ENCODE measurements around the gene NRCAM. TPM values are rescaled to one million over a fixed set of nuclear protein-coding genes. Genes with fewer than 3 reads are reported as not detected.
A peak's percentile ranks its signal among the peaks of the same experiment; 100 is the strongest.

NRCAM gene
- total RNA-seq, 1 donor from 2014 or later: not detected

DNA sequence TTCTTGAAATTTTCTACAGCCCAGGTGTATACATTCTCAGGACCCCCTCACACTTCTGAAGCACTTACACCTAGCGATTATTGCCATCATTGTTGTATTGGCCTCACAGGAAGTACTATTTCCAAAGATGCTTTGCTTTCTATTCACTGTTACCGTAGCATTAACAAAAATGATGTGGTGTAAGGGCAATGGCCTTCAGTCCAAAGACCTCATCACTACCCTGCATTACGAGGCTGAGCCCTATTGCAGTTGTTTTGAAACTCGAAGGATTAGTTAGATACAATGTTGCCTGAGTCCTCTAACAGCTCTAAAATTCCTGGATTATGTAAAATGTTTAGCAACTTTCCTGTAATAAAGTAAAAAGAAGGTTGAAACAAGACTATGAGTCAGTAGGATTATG, 2.9 kb downstream of the NRCAM start:
- Mint-ChIP-seq H3K27me3 (peaks cover 63% of the 10 kb centered on the region), H3K4me1 (peaks cover 10% of the 10 kb centered on the region), H3K4me3 (no peak overlapping the region), H3K36me3 (ENCODE audit: low read depth) (no peaks in the 10 kb centered on the region), H3K27ac (no peak overlapping the region), H3K9me3 (no peaks in the 10 kb centered on the region)
- DNase-seq: no peak
- intact Hi-C loops (cut with micrococcal nuclease): no loop called here

DNA sequence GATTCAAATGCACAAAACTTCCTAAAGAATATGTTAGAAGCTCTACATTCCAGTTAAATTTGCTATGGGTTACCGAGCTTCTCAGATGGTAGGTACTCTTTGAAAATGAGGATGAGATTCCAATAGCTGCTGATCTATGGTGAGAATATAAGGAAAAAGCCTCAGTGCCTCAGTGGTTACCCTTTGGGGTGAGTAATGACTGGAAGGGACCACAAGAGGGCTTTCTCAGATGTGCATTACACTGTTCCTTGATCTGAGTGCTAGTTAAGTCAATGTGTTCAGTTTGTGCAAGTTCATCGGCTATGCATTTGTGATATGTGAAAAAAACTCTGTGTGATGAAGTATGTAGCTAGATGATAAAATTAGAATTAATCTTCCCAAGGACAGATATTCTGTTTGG, 3.5 kb downstream of the NRCAM start:
- Mint-ChIP-seq H3K36me3 (ENCODE audit: low read depth) (no peaks in the 10 kb centered on the region), H3K27ac (no peak overlapping the region), H3K4me1 (peaks cover 10% of the 10 kb centered on the region), H3K27me3 (peaks cover 59% of the 10 kb centered on the region), H3K4me3 (no peak overlapping the region), H3K9me3 (no peaks in the 10 kb centered on the region)
- intact Hi-C loops (cut with micrococcal nuclease): loop anchor here (1.0 kb wide), 1 partner anchor 45 kb away; no protein-coding TSS in a partner anchor
- peak; percentile 61 for DNase-seq

DNA sequence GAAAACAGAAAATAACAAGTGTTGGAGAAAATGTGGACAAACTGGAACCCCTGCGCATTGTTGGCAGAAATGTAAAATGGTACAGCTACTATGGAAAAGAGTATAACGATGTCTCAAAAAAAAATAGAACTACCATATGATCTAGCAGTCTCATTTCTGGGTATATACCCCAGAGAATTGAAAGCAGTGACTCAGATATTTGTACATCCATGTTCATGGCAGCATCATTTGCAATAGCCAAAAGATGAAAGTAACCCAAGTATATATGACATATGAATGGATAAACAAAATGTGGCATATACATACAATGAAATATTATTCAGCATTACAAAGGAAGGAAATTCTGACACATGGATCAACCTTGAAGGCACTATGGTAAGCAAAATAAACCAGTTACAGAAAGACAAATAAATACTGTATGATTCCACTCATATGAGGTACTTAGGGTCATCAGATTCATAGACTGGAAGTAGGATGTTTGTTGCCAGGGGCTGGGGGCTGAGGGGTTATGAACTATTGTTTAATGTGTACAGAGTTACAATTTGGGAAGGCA, 4.9 kb downstream of the NRCAM start:
- peaks cover 48% of the 10 kb centered on the region for H3K27me3 Mint-ChIP-seq

DNA sequence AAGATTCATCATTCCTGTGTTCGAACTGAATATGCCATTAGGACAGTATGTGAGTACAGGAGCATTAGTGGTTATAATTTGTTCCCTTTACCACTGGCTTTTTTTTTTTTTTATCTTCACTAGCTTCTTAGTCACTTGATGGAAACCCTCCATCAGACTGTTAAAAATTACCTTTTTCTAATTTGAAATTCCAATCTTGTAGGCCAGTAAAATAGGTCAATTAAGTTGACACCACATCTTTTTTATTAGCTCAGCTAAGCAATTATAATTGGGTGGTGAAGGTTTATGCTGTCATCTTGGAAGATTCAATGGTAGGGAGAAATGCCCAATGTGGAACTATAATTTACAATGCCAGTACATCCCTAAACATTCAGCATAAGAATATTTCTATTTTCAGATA, 6.1 kb downstream of the NRCAM start:
- H3K4me1 Mint-ChIP-seq: peaks cover 2% of the 10 kb centered on the region
- H3K27ac Mint-ChIP-seq: no peak overlapping the region
- H3K9me3 Mint-ChIP-seq: no peaks in the 10 kb centered on the region
- H3K4me3 Mint-ChIP-seq: no peak overlapping the region
- peaks cover 55% of the 10 kb centered on the region for H3K27me3 Mint-ChIP-seq
- no peak for DNase-seq
- no peaks in the 10 kb centered on the region for H3K36me3 Mint-ChIP-seq (ENCODE audit: low read depth)
- intact Hi-C loops (cut with micrococcal nuclease): no loop called here

More for the DNA sequence above, 4.9 kb downstream of the NRCAM start:
- intact Hi-C loops (cut with micrococcal nuclease): no loop called here
- Mint-ChIP-seq H3K27ac (no peak overlapping the region), H3K9me3 (no peaks in the 10 kb centered on the region), H3K4me3 (no peak overlapping the region), H3K4me1 (peaks cover 2% of the 10 kb centered on the region), H3K36me3 (ENCODE audit: low read depth) (no peaks in the 10 kb centered on the region)
- no peak for DNase-seq

DNA sequence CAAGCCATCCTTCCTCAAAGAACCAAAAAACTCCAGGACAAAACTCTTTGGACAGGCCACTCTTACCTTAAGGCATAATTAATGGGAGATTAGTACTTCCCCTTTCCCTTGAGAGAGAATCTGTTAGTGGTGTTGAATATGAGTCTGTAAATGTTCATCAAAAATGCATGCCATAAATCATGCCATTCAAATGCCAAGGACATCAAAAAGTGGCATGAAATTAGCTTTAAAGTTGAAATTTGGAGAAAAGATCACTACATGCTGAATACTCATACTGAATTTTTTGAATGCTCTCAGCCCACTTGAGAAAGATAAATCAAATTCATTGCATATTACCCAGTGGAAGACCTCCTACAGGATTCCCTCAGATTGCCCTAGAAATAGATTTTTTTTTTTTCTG, 6.7 kb downstream of the NRCAM start:
- Mint-ChIP-seq H3K36me3 (ENCODE audit: low read depth) (no peaks in the 10 kb centered on the region), H3K4me3 (no peak overlapping the region), H3K27me3 (peaks cover 53% of the 10 kb centered on the region), H3K4me1 (no peaks in the 10 kb centered on the region), H3K9me3 (no peaks in the 10 kb centered on the region), H3K27ac (no peak overlapping the region)
- intact Hi-C loops (cut with micrococcal nuclease): no loop called here
- DNase-seq: no peak

DNA sequence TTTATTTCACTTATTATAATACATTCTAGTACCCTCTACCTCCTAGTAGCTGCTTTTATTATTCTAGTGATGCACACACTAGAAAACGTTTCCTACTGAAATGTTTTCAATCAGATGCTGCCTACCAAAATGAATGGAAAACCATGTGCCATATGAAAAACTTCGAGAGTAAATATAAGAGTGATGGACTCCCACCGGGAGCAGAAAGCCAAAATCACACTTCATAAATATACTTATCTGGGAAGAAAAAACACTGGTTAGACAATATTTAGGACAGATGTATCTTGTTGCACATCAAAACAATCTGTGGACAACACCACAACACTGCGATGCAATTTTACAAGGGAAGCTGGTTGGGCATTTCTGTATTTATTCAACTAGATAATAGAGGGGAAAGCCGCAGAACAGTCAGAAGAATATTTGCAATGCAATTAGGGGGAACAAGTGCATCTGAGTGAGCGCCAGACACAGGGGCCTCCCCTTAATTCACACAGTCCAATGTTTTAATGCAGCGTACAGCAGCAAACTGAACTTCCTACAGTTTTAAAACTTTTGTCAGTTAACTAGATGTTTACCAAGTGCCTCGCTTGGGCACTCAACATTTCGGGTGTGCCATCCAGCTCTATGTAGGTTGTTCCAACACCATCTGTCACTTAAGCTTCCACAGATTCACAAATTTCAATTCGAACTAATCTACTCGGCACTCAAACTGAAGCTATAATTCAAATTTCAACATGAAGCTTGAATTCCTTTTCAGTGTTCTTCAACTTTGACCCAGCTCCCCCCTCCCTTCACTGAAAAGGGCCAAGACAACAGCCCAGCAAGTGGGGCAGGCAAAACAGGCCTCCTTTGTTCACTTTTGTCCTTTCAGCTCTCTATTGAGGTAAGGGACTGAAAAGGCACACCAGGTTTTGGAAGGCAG, 7.4 kb downstream of the NRCAM start:
- H3K27me3 Mint-ChIP-seq: peaks cover 46% of the 10 kb centered on the region
- H3K4me1 Mint-ChIP-seq: no peaks in the 10 kb centered on the region
- intact Hi-C loops (cut with micrococcal nuclease): no loop called here
- H3K4me3 Mint-ChIP-seq: no peak overlapping the region
- no peak overlapping the region for H3K27ac Mint-ChIP-seq
- H3K36me3 Mint-ChIP-seq (ENCODE audit: low read depth): no peaks in the 10 kb centered on the region
- no peaks in the 10 kb centered on the region for H3K9me3 Mint-ChIP-seq
- DNase-seq: no peak

DNA sequence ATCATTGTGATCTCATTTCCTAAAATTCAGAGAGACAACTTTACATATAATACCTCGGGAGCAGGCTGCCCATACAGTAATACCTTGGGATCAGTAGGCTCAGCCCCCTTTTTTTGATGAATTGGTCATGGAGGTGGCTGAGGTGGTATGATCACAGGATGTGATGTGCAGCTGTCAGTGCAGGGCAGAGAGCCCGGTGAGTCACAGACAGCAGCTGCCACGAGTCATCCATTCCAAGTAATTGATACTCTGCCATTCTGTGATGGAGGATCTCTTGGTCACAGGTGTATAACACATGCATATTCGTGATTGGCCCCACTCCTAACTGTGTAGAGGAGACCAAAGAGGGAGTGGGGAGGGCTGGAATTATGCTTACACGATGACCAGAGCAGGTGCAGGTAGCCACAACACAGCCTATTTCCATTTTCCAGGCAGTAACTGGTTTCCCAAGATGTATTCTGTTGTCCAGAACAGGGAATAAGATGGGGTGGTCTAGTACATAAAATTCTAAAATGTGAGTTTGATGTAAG, 14.1 kb downstream of the NRCAM start:
- no peaks in the 10 kb centered on the region for H3K36me3 Mint-ChIP-seq (ENCODE audit: low read depth)
- no peak for DNase-seq
- H3K4me1 Mint-ChIP-seq: peaks cover 3% of the 10 kb centered on the region
- no peak overlapping the region for H3K27ac Mint-ChIP-seq
- no peaks in the 10 kb centered on the region for H3K9me3 Mint-ChIP-seq
- intact Hi-C loops (cut with micrococcal nuclease): no loop called here
- H3K4me3 Mint-ChIP-seq: no peak overlapping the region
- H3K27me3 Mint-ChIP-seq: peaks cover 13% of the 10 kb centered on the region

DNA sequence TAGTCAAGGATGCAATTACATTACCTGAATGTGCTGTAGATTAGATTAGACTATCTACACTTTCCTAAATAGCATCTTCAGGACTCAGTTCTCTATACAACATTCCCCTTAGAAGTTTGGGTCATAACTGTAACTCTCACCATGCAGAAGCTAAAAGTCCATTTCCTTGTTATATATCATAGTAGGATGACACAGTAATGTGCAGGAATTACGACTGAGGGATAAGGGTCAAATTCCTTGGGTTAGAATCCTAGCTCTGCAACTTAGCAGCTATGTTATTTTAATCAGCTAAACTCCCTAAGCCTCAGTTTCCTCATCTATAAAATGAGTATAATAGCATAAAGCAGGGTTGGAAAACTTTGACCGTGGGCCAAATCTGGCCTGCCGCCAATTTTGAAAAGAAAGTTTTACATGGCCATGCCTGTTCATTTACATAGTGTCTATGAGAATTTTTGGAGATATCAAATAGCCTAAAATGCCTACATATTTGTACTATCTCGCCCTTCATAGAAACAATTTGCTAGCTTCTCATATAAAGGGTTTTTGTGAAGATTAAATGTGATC, 14.8 kb downstream of the NRCAM start:
- H3K9me3 Mint-ChIP-seq: no peaks in the 10 kb centered on the region
- H3K4me3 Mint-ChIP-seq: no peak overlapping the region
- no peaks in the 10 kb centered on the region for H3K36me3 Mint-ChIP-seq (ENCODE audit: low read depth)
- DNase-seq: no peak
- no peak overlapping the region for H3K27ac Mint-ChIP-seq
- intact Hi-C loops (cut with micrococcal nuclease): no loop called here
- H3K27me3 Mint-ChIP-seq: peaks cover 16% of the 10 kb centered on the region
- H3K4me1 Mint-ChIP-seq: peaks cover 3% of the 10 kb centered on the region

DNA sequence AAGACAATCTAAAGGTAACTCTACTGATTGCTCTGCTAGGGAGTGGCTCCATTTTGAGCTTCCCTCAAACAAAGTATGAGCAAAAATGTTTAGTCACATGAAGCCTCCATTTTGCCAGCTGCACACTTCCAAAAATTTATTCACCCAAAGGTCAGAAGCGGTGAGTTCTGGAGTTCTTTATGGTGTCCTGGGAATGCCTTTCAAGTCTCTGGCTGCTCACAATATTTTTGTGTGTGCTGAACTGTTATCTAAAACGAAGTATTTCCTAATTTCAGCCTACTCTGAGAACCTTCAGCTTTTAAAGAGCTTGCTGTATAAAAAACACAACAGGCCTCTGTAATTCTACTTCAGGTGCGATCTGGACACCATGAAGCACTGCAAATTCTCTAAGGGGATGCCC, 15.6 kb downstream of the NRCAM start:
- DNase-seq: no peak
- H3K27me3 Mint-ChIP-seq: peaks cover 9% of the 10 kb centered on the region
- H3K4me1 Mint-ChIP-seq: peaks cover 3% of the 10 kb centered on the region
- no peaks in the 10 kb centered on the region for H3K36me3 Mint-ChIP-seq (ENCODE audit: low read depth)
- intact Hi-C loops (cut with micrococcal nuclease): no loop called here
- no peak overlapping the region for H3K4me3 Mint-ChIP-seq
- H3K9me3 Mint-ChIP-seq: no peaks in the 10 kb centered on the region
- no peak overlapping the region for H3K27ac Mint-ChIP-seq

DNA sequence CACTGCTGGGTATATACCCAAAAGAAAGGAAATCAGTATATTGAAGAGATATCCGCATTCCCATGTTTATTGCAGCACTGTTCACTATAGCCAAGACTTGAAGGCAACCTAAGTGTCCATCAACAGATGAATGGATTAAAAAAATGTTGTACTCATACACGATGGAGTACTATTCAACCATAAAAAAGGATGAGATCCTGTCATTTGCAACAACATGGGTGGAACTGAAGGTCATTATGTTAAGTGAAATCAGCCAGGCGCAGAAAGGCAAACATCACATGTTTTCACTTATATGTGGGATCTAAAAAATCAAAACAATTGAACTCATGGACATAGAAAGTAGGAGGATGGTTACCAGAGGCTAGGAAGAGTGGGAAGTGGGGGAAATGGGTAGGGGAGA, 19.3 kb downstream of the NRCAM start:
- H3K4me3 Mint-ChIP-seq: no peak overlapping the region
- no peaks in the 10 kb centered on the region for H3K9me3 Mint-ChIP-seq
- H3K27me3 Mint-ChIP-seq: peaks cover 15% of the 10 kb centered on the region
- peaks cover 3% of the 10 kb centered on the region for H3K4me1 Mint-ChIP-seq
- intact Hi-C loops (cut with micrococcal nuclease): no loop called here
- DNase-seq: no peak
- H3K36me3 Mint-ChIP-seq (ENCODE audit: low read depth): no peaks in the 10 kb centered on the region
- H3K27ac Mint-ChIP-seq: no peak overlapping the region

DNA sequence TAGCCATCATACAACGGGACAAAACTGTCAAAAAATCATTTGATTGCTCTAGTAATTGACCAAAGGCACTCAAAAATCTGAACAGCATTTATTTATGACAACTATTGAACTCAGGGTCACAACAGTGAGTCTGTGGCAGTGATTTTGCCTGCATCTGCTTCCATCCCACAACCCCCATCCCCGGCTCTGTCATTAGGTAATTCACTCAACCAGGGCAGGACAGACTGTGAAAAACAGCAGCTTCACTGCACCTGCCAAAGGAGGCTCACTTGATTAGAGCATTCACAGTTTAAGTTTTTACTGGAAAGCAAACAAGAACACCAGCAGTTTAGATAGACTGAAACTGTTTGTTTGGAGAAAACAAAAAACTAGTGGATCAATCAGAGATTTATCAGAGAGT, 22.2 kb downstream of the NRCAM start:
- intact Hi-C loops (cut with micrococcal nuclease): no loop called here

DNA sequence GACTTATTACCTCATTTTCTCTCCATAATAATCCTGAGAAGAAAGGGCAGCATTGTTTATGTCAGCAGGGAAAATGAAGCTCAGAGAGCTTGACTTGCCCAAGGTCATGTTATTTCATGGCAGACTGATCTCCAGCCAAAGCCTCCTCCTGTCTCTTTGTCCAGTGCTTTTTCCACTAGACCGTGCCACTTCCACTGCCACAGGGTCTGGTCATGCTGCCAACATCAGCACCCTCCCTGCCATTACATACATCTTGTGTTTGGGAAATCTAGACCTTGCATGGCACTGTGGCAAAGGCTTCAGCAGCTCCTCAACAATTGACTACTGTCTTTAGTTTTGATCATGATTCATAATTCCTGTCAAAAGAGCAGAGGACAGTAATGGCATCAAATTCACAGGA, 25.1 kb downstream of the NRCAM start:
- H3K9me3 Mint-ChIP-seq: no peaks in the 10 kb centered on the region
- intact Hi-C loops (cut with micrococcal nuclease): no loop called here
- no peak overlapping the region for H3K4me3 Mint-ChIP-seq

More for the DNA sequence above, 22.2 kb downstream of the NRCAM start:
- H3K4me1 Mint-ChIP-seq: peaks cover 3% of the 10 kb centered on the region
- no peak overlapping the region for H3K27ac Mint-ChIP-seq
- H3K27me3 Mint-ChIP-seq: peaks cover 14% of the 10 kb centered on the region
- no peaks in the 10 kb centered on the region for H3K36me3 Mint-ChIP-seq (ENCODE audit: low read depth)
- H3K4me3 Mint-ChIP-seq: no peak overlapping the region
- H3K9me3 Mint-ChIP-seq: no peaks in the 10 kb centered on the region
- no peak for DNase-seq

DNA sequence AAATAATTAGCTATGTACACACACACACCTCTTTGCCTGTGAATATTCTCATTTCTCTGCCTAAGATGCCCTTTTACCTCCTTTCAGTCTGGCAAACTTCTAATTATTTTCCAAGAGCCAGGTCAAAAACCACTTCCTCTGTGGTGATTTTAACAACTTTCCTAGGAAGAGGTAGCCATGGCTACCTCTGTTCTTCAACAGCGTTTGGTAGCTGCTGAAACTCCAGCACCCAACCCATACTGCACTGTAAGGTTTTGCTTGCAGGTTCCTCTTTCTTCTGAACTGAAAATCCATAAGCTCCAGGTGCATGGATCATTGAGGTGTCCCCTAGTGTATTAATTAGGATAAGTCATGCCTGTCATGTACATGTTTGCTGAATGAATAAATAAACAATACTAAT, 25.6 kb downstream of the NRCAM start:
- DNase-seq: no peak
- Mint-ChIP-seq H3K27me3 (peaks cover 12% of the 10 kb centered on the region), H3K4me3 (no peak overlapping the region), H3K9me3 (no peaks in the 10 kb centered on the region), H3K36me3 (ENCODE audit: low read depth) (no peaks in the 10 kb centered on the region), H3K27ac (no peak overlapping the region), H3K4me1 (peaks cover 3% of the 10 kb centered on the region)
- intact Hi-C loops (cut with micrococcal nuclease): no loop called here

More for the DNA sequence above, 25.1 kb downstream of the NRCAM start:
- peaks cover 3% of the 10 kb centered on the region for H3K4me1 Mint-ChIP-seq
- peaks cover 12% of the 10 kb centered on the region for H3K27me3 Mint-ChIP-seq
- DNase-seq: no peak
- no peaks in the 10 kb centered on the region for H3K36me3 Mint-ChIP-seq (ENCODE audit: low read depth)
- H3K27ac Mint-ChIP-seq: no peak overlapping the region

DNA sequence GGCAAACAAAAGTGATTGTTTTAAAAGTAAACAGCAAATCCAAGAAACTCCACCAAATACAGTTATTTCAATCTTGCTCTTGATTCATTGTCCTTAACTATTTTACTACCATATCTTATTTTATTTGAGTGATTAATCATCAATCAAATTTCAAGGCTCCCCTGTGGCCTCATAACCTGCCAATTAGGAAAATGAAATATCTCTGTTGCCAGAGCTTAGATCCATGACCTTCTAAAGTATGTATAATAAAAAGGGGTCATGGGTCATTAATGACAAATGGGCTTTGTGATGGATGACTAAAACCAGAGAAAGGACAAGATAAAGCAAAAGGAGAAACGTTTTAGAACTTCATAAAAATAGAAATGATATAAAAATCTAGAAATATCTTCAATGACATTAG, 28.5 kb downstream of the NRCAM start:
- Mint-ChIP-seq H3K9me3 (no peaks in the 10 kb centered on the region), H3K27ac (no peak overlapping the region), H3K4me3 (no peak overlapping the region), H3K4me1 (peaks cover 4% of the 10 kb centered on the region), H3K36me3 (ENCODE audit: low read depth) (no peaks in the 10 kb centered on the region), H3K27me3 (peaks cover 6% of the 10 kb centered on the region)
- no peak for DNase-seq
- intact Hi-C loops (cut with micrococcal nuclease): no loop called here

Measured in activated CD4-positive, alpha-beta T cell treated with anti-CD3 and anti-CD28 coated beads, Interleukin-2, amount 10 ng/mL, durations not matched to agents 24 days and 14 days (primary cell).